OCI-M1 (cell line): ENCODE data around the gene ZNF205.
"Not testable (repeated sequence)": the region's sequence is repeated elsewhere in the genome, so short reads cannot be mapped to it uniquely, and the experiment has no call there.

Experiments
- DNase-seq: peaks from one replicate; lab custom pipeline; 2025; lab: John Stamatoyannopoulos, UW

Gene ZNF205

DNA sequence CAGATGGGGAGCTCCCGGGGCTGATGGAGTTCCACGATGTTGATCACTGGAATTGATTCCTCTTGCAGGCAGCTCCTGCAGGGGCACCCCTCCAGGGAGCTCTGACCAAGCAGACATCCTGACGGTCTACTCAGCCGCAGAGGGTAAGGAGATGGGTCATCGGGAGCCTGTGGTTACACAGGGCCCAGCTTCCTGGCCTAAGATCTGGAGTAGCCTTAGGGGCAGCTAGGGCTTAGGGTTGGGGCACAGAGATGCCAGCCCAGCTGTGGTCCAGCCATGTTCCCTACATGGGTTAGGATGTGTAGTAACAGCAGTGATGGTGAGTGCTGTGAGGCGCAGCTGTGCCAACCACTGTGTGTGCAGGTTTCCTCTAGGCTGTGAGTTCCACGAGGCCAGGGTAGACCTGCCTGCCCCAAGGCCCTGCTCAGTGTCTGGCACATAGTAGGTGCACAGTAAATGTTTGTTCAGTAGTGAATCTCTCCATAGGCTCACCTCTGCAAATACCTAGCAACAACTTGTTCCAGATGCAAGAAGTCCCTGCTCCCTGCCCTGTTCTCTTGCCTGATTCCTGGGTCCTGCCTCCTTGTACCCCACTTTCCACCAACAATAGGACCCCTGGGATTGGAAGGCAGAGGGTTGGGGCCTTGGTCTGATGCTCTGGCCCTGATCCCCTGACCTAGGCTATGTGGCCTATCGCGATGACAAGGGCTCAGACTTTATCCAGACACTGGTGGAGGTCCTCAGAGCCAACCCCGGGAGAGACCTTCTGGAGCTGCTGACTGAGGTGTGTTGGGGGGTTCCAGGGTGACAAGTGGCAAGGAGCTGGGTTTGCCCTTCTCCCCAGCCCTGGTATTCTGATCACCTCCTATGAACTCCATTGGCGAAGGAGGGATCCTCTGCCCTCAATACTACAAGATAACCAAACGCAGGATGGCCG is 36.1 kb downstream of the ZNF205 start:
- DNase-seq, result no peak

DNA sequence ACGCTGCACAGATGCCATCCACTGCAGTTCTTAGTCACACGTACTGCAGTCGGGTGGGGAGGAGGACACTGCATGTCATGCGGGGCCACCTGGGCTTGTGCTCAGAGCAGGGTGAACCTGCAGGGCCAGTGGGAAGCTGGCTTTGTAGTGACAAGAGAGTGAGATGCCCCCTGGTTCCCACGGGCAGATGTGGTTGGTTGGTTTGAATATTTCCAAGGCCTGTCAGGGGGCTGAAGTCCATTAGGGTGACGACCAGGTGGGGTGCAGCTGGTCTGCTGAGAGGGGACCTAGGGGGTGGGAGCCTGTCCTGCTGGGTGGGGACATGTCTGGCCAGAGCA is 36.8 kb downstream of the ZNF205 start:
- no peak for DNase-seq

DNA sequence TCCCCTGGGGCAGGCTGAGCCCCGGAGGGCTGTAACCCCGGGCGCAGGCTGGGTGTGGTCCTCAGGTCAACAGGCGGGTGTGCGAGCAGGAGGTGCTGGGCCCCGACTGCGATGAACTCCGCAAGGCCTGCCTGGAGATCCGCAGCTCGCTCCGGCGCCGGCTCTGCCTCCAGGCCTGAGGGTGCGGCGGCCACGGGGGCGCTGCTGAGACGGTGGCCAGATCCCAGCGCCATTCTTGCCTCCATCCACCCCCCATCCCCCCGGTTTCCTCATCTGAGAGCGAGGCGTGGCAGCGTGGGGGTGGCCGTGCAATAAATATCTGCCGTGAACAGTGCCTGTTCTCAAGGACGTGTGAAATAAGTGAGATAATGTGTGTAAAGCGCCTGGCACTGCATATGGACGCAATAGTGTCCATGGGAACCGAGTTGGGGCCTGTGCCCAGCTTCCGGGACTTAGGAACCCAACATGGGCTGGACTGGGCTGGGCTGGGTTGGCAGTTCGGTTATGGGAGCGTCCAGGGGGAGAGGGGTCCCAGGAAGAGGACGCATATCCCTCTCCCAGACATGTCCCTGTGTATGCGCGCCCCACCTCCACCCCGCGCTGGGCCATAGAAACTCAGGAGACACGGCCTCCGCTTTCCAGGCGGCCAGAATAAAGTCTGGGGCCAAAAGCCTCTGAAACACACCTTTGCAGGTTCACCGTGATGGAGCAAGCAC is 37.4 kb downstream of the ZNF205 start:
- DNase-seq, result peak; percentile 90

DNA sequence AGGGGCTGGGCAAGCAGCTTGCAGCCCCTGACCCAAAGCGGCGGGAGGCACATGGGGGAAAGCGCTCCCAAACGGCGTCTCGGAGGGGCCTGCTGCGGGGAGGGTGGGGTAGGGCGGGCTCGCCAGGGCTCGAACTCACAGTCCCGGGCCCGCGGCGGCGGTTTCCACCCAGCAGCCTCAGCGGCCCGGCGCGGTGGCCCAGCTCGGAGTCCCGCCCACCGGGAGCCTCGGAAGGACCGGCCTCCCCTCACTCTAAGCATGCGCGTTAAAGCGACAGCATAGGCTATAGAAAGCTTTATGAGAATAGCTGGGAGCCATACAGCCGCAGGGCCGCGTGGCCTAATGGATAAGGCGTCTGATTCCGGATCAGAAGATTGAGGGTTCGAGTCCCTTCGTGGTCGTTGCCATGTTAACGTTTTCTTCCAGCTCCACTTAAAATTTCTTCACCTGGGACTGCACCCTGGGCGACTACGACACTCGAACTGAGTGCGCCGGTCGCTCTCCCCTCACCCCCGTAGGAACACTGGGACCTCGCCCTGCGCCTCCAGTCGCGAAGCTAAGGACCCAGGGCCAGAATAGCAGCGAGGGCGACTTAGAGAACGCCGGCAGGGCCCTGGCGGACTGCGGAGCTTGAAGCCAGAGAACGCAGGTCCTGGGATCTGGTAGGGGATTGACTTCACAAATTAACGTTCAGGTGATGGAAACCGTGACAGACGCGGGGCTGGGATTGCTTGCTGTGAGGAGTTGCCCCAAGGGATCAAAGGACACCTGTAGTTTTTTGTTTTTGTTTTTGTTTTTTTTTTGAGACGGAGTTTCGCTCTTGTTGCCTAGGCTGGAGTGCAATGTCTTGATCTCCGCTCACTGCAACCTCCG is 38.2 kb downstream of the ZNF205 start:
- DNase-seq, result peak; percentile 99

DNA sequence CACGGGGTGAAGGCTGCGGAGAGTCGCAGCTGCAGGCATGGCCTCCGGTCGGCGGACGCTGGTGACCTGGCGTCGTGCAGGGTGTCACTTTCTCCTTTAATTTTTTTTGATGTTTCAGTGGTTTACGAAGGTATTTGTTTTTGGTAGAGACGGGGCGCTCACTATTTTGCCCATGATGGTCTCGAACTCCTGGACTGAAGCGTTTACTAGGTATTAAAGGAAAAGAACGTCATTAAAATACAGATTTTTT is 39.6 kb downstream of the ZNF205 start:
- DNase-seq, result no peak

DNA sequence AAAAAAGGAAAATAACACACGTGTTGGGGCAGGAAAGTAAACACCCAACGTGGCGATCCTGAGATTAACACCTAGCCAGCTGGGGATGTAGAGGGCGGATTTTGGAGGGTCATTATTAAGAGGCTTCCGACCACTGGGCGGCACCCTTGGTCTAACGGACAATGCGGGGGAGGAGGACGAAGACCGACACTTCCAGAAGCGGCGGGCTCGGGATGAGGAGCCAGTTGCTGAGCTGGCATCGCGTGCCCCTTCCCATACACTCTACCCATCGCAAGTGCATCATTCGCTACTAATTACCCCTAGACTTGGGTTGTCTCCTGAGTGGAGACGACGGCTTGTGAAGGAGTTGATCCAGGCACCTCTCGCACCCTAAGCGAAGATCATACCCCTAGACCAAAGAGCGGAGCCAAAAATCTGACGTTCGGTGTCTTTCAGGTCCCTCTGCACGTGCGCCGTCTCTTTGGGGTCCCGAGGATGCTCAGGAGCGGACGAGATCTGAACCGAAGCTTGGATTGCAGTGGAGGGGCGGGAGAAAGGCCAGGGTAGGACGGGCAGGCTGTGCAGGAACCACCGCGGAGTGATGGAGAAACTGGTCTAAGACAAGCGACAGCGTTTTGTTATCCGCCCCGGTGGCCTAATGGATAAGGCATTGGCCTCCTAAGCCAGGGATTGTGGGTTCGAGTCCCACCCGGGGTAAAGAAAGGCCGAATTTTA is 40.0 kb downstream of the ZNF205 start:
- DNase-seq, result peak; percentile 98

DNA sequence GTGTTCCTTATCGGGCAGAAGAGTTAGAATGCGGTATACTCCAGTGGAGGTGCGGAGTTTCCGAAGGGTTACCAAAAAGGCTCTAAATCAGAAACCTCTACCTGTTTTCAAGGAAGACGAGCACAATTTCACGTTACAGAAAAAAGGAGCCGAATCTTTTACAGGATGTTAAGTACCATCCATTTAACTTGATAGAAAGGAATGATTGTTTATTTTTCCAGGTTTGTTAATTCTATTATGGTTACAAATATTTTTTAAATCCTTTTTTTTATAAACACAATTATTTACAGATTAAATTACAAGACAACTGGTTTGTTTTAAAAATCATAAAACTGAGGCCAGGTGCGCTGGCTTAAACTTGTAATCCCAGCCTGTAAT is 40.6 kb downstream of the ZNF205 start:
- no peak for DNase-seq

DNA sequence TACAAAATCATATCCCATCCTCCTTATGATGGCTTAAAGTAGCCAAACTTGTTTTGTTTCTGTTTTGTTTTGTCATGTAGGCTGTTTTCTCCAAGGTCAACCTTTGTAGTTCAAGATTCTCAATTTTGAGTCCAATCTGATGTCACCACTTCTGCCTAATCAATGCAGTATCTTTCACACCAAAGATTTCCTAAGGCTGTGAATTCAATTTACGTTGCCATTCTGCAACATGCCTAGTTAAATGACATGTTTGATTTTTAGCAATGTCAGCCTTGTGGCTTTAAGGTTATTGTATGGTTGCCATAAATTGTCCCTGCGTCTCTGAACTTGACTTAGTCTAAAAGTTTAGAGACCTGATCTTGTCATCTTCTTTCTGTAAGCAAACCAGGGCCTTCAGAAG is 42.8 kb downstream of the ZNF205 start:
- no peak for DNase-seq

DNA sequence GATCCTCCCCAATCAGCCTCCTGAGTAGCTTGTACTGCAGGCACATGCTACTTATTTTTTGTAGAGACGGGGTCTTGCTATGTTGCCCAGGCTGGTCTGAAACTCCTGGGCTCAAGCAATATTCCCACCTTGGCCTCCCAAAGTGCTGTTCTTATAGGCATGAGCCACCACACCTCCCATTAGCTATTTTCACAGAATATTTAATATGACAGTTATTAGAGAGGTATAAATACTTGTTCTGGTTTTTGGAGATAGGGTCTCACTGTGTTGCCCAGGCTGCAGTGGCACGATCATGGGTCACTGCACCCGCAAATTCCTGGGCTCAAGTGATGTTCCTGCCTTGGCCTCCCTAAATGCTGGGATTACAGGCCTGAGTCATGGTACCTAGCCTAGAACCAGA is 43.6 kb downstream of the ZNF205 start:
- DNase-seq, result no peak

DNA sequence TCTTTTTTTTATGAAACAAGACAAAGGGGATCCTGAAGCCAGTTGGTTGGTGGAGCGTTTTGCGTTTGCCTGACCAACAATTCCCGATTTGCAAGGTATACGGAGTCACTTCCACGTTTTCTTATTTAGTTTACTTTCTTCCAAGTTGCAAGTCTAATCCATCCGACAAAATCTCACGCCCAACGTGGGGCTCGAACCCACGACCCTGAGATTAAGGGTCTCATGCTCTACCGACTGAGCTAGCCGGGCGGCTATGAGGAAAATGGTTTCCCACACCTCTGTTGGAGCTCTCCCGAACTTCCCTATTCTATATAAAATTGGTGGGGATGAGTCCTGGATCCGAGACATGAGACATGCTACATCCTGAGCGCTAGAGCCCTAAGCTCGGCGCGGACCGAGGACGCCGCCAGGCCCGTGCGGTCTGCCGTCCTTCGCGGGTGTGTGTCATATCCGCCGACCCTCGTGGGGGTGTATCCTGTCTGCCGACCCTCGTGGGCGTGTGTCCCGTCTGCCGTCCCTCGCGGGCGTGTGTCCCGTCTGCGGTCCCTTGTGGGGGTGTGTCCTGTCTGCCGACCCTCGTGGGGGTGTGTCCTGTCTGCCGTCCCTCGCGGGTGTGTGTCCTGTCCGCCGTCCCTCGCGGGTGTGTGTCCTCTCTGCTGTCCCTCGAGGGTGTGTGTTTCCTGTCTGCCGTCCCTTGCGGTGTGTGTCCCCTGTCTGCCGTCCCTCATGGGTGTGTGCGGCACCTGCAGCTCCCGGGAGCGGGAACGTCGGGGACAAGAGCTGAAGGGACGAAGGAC is 45.0 kb downstream of the ZNF205 start:
- DNase-seq, result peak; percentile 97

DNA sequence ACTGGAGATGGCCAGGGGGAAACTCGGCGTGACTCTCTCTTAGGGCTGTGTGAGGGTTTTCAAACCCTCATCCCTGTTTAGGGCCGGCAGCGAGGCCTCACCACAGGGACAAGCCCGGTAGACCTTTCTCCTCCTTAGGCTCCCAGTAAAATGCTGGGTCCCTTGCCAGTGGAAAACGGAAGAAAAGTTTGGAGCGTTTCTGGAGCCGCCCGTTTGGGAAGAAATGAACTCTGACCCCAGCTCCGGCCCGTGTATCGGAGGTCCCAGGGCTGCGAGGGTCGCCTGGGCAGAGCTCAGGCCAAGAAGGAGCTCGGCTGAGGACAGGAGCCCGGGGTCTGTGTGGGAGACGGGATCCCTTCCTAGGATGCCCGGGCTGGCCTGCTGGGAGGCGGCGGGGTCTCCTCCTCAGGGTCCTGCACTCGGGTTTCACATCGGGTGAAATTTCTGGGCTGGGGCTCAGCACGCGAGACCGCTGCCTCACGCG is 45.7 kb downstream of the ZNF205 start:
- no peak for DNase-seq

DNA sequence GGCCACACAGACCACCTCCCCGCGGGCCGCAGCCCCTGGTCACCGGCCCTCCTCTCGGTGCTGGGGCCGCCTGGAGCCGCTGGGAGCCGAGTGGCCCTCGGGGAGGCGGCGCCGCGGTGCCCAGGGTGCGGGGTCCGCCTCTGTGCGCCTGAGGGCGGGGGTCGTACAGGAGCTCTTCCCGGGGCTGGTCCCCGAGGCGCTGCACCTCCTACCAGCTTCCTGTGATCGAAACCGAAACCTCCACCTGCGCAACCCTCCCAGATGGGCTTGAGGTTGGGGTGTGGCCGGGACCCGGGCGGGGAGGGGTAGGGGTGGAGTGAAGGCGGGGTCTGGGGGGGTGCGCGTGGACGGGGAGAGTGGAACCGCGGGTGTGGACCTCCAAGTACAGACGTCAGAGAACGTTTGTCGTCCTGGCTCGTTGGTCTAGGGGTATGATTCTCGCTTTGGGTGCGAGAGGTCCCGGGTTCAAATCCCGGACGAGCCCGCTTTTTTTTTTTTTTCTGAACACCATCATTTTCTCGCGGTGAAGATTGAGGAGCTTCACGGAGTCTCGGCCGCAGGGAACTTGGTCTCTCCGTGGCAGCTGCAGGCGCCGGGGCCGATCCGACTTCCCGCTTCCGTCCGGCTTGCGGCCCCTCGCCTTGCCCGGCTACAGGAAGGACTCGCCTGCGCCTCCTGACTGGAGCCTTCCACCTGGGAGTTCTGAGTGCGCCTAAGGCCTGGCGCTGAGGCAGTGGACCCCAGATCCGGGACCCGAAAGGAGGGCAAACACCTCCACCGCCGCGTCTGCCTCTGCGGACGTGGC is 46.3 kb downstream of the ZNF205 start:
- peak; percentile 91 for DNase-seq

DNA sequence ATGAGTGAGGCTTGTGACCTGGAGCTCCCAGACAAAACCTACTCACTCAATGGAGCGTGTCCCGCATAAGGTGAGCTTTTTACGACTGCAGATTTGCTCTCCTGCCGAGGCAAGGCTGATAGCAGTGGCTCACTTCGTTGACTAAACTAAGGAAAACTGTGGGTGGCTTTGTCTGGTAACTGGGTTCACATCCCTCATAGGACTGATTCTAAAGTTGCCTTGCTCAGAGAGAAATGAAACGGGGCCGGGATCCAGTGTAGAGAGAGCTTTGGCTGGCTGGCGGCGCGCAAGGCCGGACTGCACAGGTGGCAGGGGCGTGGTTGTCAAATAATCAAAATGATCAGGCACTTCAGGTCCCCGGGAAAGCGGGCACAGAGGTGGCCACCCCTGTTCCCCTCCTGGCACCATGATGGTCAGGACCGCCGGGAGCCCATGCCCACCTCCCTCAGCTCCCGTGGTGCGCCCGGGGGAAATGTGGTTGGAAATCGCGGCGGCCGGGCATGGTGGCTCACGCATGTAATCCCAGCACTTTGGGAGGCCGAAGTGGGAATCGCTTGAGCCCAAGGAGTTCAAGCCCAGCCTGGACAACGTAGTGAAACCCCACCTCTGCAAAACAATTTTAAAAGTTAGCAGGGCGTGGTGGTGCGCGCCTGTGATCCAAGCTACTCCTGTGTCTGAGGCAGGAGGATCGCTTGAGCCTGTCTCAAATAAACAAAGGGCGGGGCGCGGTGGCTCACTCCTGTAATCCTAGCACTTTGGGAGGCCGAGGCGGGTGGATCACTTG is 49.0 kb downstream of the ZNF205 start:
- DNase-seq, result no peak

DNA sequence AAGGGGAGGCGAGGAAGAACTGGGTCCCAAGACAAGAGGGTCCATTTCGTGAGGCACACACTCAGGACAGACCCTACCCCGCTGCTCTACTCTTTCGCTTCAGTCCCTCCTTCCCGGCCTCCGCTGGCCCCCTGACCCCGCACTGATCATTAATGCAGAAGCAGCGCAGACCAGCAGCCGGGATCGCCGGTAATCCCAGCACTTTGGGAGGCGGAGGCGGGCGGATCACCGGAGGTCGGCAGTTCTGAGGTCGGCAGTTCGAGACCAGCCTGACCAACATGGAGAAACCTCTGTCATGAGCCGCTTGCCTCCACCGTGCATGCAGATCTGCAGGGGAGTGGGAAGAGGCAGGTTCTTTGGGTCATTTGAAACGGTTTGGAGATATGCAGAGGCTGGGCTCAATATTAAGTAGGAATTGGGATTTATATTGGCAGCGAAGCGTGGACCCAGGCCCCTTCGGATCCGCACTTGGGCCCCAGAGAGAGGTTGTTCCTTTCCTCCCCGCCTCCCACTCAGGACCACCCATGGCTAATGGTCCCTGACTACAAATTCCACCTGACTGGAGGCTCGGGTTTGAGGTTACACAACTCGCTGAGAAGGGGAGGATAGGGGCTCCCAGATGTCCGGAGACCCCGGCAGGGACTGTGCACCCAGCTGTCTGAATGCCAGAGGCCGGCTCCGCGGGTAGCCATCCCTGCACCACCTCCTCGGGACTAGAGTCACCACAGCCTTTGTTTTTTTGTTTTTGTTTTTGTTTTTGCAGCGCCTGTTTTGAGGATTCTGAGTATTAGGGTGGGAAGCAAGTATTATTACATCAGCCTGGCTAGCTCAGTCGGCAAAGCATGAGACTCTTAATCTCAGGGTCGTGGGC is 52.0 kb downstream of the ZNF205 start:
- DNase-seq, result no peak

DNA sequence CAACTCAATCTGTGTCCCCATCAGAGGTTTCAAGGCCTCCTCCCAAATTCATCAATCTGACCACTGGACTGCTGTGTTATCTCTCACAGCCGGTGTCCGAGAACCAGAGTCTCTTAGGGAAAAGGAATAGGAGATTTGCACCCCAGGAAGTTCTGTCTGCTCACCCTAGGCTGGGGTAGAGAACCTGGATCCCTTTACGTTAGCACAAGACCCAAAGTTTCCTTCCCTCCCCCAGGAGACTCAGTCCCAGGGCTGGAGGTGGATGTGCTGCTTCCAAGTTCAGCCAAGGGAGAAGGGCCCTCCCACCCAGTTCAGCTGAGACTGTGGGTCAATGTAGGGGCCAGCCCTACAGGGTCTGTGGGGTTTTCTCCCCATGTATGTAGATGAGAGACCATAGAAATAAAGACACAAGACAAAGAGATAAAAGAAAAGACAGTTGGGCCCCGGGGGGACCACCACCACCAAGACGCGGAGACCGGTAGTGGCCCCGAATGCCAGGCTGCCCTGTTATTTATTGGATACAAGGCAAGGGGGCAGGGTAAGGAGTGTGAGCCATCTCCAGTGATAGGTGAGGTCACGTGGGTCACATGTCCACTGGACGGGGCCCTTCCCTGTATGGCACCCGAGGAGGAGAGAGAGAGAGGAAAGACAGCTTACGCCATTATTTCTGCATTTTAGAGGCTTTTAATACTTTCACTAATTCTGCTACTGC is 52.9 kb downstream of the ZNF205 start:
- DNase-seq, result no peak

DNA sequence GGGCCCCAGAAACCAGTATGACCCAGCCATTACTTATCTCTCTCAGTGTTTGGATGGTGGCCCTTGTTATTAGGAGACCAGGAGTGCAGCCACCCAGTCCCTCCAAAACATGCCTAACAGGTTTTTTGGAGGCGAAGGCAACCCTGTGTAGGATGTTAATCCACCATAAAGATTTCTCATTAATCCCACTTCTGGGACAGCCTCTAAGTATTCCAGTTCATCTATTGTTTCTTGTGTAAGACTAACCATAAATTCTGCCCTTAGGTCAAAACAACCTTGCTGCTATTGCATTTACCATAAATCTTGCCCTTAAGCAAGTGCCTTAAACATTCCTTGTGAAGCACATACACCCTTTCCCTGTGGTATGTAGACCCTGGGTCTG is 54.1 kb downstream of the ZNF205 start:
- DNase-seq, result no peak

DNA sequence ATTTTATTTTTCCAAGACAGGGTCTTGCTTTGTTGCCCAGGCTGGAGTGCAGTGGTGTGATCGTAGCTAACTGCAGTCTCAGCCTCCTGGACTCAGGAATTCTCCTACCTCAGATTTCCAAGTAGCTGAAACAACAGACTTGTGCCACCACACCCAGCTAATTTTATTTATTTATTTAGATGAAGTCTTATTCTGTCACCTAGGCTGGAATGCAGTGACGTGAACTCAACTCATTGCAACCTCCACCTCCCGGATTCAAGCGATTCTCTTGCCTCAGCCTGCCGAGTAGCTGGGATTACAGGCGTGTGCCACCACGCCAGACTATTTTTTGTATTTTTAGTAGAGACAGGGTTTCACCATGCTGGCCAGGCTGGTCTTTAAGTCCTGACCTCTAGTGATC is 56.3 kb downstream of the ZNF205 start:
- not testable (repeated sequence) for DNase-seq
